GM20000 (cell line): Measurements from ENCODE around the gene PHOX2A.

Experiments used
- DNase-seq: peaks from one replicate; pipeline ENCODE4 v3.0.0; 2012; ENCODE audit warnings: low spot score
- CTCF ChIP-seq: IDR thresholded peaks from 2 replicates; pipeline ENCODE4 v1.5.1; 2012; ENCODE audit warnings: mild to moderate bottlenecking, control low read depth; ENCODE audit errors: extremely low read depth, missing control alignments

Gene PHOX2A

GRCh38 chr11:72222907-72223614, 20.9 kb downstream of the PHOX2A start:
- peak; percentile 93 for DNase-seq
- TF ChIP-seq CTCF = no peak

- DNase-seq = no peak
- no peak for TF ChIP-seq CTCF
Measured at GRCh38 chr11:72222106-72222891, 21.7 kb downstream of the PHOX2A start.

- no peak for DNase-seq
- TF ChIP-seq CTCF = no peak
Measured at GRCh38 chr11:72221386-72222075, 22.4 kb downstream of the PHOX2A start.

GRCh38 chr11:72220696-72221363, 23.1 kb downstream of the PHOX2A start:
- DNase-seq = no peak
- no peak for TF ChIP-seq CTCF

- no peak for TF ChIP-seq CTCF
- DNase-seq = no peak
Measured at GRCh38 chr11:72218251-72218745, 25.7 kb downstream of the PHOX2A start.

- no peak for TF ChIP-seq CTCF
- DNase-seq = no peak
Measured at GRCh38 chr11:72217841-72218240, 26.1 kb downstream of the PHOX2A start.

- no peak for TF ChIP-seq CTCF
- DNase-seq = no peak
Measured at GRCh38 chr11:72216638-72217037, 27.3 kb downstream of the PHOX2A start, which contains the start of gene FOLR2. FOLR2 (plus strand) TSS chr11:72216794; CDS start chr11:72218585, 1,791 bp downstream.
